GM19395 (cell line): Measurements from ENCODE around the gene PCCA.
"Not testable (repeated sequence)": the region's sequence is repeated elsewhere in the genome, so short reads cannot be mapped to it uniquely, and the experiment has no call there.

ENCODE experiments used
- ATAC-seq: cut with Tn5 transposase; IDR thresholded peaks from one replicate; pipeline ENCODE4 v1.9.1; 2021; ENCODE audit warnings: mild to moderate bottlenecking, moderate library complexity; ENCODE audit not compliant: unreplicated experiment

Gene PCCA

DNA sequence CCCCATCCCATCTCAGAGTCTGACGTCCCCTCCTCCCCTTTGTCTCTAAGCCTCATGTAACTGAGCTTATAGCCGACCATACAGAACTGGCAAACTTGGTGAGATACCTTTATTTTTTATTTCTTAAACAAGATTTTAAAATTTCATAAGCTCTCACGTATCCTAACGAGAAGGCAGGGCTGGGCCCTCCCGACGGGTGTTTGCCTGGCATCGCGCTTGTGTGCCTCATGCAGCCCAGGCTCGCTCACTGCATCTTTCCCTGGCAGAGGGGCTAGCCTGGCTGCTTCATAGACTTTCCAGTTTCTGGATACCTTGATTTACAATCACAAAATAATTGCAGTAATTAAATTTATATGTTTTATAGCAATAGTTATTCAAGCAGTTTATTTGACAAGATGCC is 430.7 kb downstream of the PCCA start:
- no peak for ATAC-seq

GRCh38 chr13:100520936-100521850 is 432.3 kb downstream of the PCCA start:
- no peak for ATAC-seq

DNA sequence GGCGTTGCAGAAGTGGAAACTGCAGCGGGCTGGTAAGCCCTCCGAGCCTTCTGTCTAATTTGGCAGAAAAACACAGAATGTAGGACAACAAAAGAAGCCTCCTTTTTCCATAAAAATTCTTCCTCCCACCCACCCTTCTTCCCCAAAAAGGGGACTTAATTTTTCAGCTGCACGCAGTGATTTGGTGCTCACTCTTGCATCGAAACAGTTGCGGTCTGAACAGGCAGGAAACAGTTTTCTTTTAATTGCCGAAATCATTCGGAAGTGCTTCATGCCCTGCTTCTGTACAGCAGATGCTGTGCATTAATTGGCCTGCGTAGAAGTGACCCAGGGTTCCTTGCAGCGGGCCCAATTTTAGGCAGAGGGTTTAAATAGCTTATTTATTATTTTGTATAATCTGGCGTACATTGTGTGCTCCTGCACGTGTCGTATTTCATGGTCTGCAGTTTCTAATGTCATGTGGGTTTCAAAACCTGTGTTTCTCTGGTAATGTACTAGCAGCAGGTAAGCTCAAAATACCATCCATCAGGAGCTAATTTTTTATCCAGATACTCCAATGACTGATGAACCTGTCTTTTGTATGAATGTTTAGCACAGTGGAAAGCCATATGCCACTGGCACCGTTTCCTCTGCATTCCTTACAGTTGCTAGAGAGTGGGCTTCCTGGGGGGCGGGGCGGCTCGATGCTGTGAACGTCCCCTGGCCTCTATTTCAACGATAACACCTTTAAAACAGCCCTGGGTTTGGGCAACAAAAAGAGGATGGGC is 433.1 kb downstream of the PCCA start:
- ATAC-seq = no peak

DNA sequence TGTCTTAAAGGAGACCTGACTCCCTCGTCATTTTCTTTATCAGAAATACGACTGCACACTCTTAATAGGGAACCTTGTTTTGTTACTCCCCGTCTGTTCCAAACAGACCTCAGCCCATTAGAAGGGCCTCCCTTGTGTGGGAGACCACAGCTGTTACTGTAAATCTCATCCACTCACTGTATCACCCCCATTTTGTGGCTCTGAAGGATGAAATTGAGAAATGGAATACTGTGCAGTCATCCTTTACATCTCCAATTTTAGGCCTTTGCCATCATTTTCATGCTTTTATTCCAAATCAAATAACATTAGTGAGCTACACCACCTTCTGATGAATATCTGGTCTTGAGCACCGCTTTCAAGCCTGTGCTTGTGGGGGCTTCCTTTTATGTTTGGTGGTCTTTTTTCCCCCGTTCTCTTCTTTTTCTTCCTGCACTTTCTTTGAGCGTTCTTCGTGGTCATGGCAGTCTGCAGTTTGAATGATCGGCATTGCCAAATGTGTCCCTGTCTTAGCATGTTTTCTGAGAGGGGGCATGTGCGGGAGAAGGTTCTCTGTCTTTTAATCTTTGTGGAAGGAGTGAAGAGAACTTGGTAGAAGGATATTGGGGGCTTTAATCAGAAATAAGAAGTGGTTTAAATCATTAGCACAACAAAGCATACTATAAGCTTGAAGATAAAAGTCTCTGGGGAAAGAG is 433.9 kb downstream of the PCCA start:
- ATAC-seq = no peak

DNA sequence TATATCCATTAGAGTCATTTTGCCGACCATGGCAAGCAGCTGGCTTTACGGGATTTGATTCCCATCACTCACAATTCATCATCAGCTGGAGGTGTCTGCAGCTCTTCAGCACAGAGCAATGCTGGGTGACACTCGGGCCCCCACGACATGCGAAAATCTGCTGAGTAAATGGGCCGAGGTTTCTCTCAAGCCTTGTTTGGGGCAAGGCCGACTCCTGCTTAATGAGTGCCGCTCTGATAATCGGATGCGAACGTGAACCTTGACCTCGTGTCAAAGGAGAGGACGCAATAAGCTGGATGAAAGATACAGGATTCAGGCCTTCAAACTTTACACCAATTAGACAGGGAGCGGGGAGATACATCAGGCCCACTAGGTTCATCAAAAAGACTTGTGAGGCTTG is 434.5 kb downstream of the PCCA start:
- ATAC-seq = no peak

GRCh38 chr13:100523981-100524386 is 435.1 kb downstream of the PCCA start:
- no peak for ATAC-seq

DNA sequence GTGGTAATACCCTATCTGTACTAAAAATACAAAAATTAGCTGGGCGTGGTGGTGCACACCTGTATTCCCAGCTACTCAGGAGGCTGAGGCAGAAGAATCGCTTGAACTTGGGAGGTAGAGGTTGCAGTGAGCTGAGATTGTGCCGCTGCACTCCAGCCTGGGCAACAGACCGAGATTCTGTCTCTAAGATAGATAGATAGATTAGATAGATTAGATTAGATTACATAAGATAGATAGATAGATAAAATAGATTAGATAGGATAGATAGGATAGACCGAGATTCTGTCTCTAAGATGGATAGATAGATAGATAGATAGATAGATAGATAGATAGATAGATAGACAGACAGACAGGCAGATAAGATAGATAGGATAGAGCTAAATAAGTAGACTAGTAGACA is 435.8 kb downstream of the PCCA start:
- not testable (repeated sequence) for ATAC-seq

GRCh38 chr13:100525453-100526317 is 436.8 kb downstream of the PCCA start:
- ATAC-seq = no peak

DNA sequence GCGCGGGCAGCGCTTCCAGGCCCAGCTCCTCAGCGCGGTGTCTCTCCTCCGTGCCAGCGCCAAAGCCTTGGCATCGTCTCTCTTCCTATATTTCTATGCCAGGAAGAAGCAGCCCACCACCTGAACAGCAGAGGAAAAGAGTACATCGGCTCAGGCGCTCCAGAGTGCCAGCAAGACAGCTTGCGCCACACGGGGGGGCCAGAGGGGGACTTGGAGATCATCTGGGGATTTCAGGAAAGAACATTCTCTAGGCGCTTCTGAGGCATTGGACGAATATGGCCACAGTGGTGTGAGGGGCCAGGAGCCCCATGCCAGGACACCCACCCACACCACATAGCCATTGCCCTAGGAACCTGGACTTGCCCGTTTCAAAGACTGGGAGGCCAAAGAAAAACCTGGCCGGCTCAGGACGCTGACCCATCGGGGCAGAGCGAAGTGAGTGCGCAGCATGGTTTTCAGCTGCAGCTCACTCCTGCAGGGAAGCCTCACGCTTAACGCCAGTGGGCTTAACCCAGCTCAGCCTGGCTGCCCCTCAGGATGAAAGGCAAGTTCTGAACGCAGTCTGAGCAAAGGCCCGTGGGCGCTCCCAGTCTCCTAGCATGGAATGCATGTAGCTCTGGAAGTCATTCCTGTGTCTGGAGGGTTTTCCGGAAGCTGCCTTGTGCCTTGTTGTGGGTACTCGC is 437.6 kb downstream of the PCCA start:
- no peak for ATAC-seq

DNA sequence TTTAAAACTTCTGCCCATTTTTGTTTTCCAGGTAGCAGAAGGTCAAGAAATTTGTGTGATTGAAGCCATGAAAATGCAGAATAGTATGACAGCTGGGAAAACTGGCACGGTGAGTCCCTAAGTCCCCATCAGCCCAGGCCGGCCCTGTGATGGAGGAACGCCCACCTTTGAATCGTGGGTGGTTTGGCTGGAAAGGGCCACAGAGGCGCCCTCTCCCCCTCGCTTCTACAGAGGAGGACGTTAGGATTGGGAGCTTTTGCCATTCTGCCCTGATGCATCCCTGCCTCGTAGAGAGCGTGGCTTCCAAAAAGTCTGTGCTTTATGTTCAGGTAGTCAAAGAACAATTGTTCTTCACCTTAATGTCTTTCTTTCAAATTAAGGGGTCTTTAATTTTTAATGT is 438.8 kb downstream of the PCCA start:
- ATAC-seq = no peak

DNA sequence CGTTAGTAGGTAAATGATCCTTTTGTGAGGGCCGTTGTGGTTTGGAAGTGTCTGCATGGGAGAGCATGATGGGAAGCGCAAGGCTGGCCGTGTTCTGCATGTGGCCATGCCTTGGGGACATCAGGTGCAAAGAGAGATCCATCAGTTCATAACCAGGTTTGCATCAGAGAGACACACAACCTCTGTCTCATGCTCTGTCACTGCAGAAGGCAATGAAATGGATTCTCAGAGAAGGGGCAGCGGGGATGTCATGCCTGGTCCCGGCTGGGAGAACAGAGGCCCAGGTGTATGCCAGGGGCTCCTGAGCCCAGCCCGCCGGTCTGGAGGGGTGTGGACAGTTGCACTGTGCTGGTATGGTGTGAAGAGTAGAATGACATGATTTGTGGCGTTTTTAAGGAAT is 439.5 kb downstream of the PCCA start:
- ATAC-seq = no peak

- ATAC-seq = no peak
Measured at GRCh38 chr13:100528820-100529219, 439.9 kb downstream of the PCCA start.

- ATAC-seq = no peak
Measured at GRCh38 chr13:100529666-100530377, 440.9 kb downstream of the PCCA start.

- ATAC-seq = no peak
Measured at GRCh38 chr13:100530671-100531213, 441.8 kb downstream of the PCCA start.

- no peak for ATAC-seq
Measured at GRCh38 chr13:100532090-100532766, 443.3 kb downstream of the PCCA start.

DNA sequence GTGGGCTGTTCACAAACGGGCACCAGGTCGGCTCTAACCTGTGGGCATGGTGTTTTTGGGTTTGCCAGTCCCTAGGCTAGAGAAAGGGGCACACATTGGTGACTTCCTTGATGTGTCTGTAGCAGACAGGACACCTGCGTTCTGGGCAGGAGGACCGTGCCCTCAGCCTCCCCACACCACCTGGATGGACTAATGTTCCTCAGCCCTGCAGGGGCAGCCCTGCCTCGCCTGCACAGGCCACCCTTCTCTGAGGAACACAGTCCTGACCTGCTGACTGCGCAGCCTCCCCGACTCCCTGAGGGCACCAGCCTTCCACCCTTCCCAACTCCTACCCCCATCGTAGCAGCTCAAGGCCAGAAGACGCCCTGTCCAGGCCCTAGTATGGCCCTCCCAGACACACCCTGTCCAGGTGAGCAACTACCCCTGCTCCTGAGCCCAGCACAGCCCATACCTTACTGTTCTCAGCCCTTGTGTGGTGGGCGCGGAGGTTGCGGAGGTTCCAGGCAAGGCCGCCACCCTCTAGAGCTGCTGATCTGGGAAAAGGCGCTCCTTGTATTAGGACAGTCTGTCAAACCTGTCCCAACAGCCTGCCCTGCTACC is 444.0 kb downstream of the PCCA start:
- no peak for ATAC-seq

DNA sequence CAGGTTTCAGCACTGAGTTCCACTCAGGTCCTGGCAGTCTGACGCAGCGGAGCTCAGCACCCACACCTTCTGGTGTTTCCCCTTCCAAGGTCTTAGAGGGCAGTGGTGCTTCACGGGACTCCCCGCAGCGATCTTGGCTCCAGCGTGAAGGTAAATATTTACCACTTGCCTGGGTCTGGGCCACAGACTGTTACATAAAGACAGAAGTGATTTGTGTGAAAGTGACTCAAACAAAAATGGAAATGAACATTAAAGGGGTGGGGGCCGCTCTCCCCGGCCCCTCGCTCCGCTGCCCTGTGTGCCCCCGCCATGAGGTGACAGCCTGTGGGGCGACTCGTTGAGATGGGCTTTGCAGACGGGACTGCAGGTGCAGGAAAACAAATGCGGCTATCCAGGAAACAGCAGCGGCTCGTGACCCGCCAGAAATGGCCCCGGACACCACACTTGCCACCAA is 444.7 kb downstream of the PCCA start:
- no peak for ATAC-seq
